KOPT-K1 (cell line): ENCODE measurements around the gene HAS3.

Source experiments
- H3K27ac ChIP-seq: fragments of 200-600 bp; sonication (generic); 2 replicates; pipeline ENCODE4 v1.5.1; 2016; ENCODE audit warnings: antibody characterized with exemption, mild to moderate bottlenecking, low read depth, low read length; ENCODE audit not compliant: poor library complexity, severe bottlenecking
- H3K36me3 ChIP-seq: fragments of 200-600 bp; sonication (generic); 2 replicates; pipeline ENCODE4 v1.5.1; 2017; ENCODE audit warnings: antibody characterized with exemption, mild to moderate bottlenecking, low read length, moderate library complexity; ENCODE audit not compliant: insufficient read depth
- H3K9me3 ChIP-seq: fragments of 200-600 bp; sonication (generic); 2 replicates; pipeline ENCODE4 v1.5.1; 2017; ENCODE audit warnings: antibody characterized with exemption, low read length, mild to moderate bottlenecking; ENCODE audit not compliant: insufficient read depth, poor library complexity, severe bottlenecking

The HAS3 gene

GRCh38 chr16:69108905-69109252 is 3.4 kb downstream of the HAS3 start:
- Histone ChIP-seq H3K27ac (no peak overlapping the region), H3K9me3 (no peaks in the 10 kb centered on the region), H3K36me3 (peaks cover 17% of the 10 kb centered on the region)

GRCh38 chr16:69109486-69110270 is 4.2 kb downstream of the HAS3 start:
- no peak overlapping the region for H3K27ac ChIP-seq
- H3K9me3 ChIP-seq: no peaks in the 10 kb centered on the region
- H3K36me3 ChIP-seq: peaks cover 25% of the 10 kb centered on the region

DNA sequence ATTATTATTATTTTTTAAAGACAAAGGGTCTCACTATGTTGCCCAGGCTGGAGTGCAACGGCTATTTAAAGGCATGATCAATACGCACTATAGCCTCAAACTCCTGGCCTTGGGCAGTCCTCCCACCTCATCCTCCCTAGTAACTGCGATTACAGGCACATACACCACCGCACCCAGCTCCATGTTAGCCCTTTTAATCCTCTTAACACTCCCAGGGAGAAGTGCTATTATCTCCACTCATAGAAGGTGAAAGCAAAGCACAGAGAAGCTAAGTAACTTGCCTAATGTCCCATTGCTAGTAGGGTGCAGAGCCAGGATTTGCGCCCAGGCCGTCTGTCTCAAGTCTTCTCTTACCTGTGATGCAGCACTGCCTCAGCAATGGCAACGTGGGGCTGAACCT is 5.0 kb downstream of the HAS3 start:
- H3K9me3 ChIP-seq: no peaks in the 10 kb centered on the region
- H3K27ac ChIP-seq: no peak overlapping the region
- peaks cover 32% of the 10 kb centered on the region for H3K36me3 ChIP-seq

- Histone ChIP-seq H3K9me3 (no peaks in the 10 kb centered on the region), H3K27ac (no peak overlapping the region), H3K36me3 (peaks cover 37% of the 10 kb centered on the region)
Observed at GRCh38 chr16:69111216-69111875, 5.9 kb downstream of the HAS3 start.

DNA sequence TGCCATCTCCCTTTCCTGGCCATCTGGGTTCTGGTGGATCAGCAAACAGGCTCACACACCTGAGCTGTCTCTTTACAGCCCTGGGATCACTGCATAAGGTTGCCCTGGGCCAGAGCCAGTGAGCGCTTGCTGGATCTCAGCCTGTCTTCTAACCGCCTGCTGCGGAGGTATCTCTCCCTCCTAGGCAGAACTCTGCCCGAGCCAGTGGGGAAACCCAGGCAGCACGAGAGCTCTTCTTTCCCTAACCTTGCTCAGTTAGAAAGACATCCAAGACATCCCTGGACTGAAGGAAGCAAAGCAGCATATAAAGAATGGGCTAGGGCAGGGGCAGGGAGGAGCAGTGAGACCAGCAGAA is 6.4 kb downstream of the HAS3 start:
- Histone ChIP-seq H3K27ac (no peak overlapping the region), H3K36me3 (peaks cover 42% of the 10 kb centered on the region), H3K9me3 (no peaks in the 10 kb centered on the region)

- H3K27ac ChIP-seq: no peak overlapping the region
- H3K36me3 ChIP-seq: peaks cover 48% of the 10 kb centered on the region
- no peaks in the 10 kb centered on the region for H3K9me3 ChIP-seq
Observed at GRCh38 chr16:69112285-69113129, 7.1 kb downstream of the HAS3 start.

DNA sequence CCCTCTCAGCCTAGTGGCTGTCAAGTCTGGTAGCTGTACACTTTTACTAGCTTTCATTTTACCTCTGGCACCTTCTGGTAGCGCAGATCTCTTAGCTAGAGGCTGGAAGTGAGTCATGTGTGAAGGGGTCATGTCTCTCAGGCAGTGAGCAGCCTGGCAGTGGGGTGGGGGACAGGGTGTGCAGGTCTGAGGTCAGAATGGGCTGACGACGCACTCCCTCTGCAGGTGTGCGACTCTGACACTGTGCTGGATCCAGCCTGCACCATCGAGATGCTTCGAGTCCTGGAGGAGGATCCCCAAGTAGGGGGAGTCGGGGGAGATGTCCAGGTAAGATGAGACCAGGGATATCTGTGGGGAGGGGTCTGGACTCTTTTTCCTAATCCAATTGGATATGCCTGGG is 7.8 kb downstream of the HAS3 start:
- H3K9me3 ChIP-seq: no peaks in the 10 kb centered on the region
- no peak overlapping the region for H3K27ac ChIP-seq
- H3K36me3 ChIP-seq: peaks cover 55% of the 10 kb centered on the region

GRCh38 chr16:69114346-69114975 is 9.0 kb downstream of the HAS3 start:
- H3K27ac ChIP-seq: no peak overlapping the region
- peaks cover 68% of the 10 kb centered on the region for H3K36me3 ChIP-seq
- H3K9me3 ChIP-seq: no peaks in the 10 kb centered on the region

DNA sequence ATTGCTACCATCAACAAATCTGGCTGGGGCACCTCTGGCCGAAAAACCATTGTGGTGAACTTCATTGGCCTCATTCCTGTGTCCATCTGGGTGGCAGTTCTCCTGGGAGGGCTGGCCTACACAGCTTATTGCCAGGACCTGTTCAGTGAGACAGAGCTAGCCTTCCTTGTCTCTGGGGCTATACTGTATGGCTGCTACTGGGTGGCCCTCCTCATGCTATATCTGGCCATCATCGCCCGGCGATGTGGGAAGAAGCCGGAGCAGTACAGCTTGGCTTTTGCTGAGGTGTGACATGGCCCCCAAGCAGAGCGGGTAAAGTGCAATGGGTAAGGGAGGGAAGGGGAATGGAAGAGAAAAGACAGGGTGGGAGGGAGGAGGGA is 9.5 kb downstream of the HAS3 start:
- H3K36me3 ChIP-seq: peaks cover 73% of the 10 kb centered on the region
- H3K9me3 ChIP-seq: no peaks in the 10 kb centered on the region
- no peak overlapping the region for H3K27ac ChIP-seq

DNA sequence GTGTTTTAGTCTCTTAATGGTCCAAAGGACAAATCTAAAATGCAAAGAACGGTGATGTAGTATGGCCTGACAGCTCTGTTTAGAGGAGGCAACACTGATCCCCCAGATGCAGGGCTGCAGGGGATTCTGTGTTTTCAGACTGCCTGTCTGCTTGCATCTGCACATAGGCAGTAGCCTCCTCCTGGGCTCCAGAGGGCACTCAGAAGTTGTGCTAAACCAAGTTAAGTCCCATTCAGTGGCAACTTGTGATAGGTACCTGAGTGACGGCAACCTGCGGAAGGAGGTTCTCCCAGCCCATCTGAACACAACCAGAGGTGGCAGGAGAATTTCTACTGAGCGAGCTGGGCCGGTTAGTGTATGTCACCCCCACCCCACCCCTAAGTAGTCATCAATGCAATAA is 9.9 kb downstream of the HAS3 start:
- H3K27ac ChIP-seq: no peak overlapping the region
- no peaks in the 10 kb centered on the region for H3K9me3 ChIP-seq
- H3K36me3 ChIP-seq: peaks cover 77% of the 10 kb centered on the region

GRCh38 chr16:69115837-69116236 is 10.4 kb downstream of the HAS3 start:
- Histone ChIP-seq H3K27ac (no peak overlapping the region), H3K36me3 (peaks cover 78% of the 10 kb centered on the region), H3K9me3 (no peaks in the 10 kb centered on the region)

- no peaks in the 10 kb centered on the region for H3K9me3 ChIP-seq
- peaks cover 82% of the 10 kb centered on the region for H3K36me3 ChIP-seq
Observed at GRCh38 chr16:69116256-69116875, 10.9 kb downstream of the HAS3 start.

DNA sequence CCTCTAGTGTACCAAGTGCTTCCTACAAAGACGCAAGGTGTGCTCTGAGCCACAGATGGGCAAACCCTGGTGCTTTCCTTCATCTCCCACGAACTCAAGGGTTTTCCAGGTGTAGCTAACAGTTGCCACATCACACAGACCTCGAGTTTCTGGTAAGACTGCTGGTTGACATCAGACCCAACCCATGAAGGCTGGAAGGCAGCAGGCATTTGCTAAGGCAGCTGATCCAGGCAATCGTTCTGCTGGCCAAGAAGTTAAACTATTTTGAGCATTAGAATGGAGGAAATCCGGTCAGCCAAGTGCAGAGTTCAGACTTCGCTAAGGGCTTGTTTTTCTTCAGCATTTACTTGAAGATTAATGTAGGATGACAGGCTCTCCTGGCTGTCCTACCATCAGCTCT is 11.5 kb downstream of the HAS3 start:
- H3K36me3 ChIP-seq: peaks cover 81% of the 10 kb centered on the region
- no peak overlapping the region for H3K27ac ChIP-seq
- no peaks in the 10 kb centered on the region for H3K9me3 ChIP-seq

More at GRCh38 chr16:69116256-69116875, 10.9 kb downstream of the HAS3 start:
- no peak overlapping the region for H3K27ac ChIP-seq

- Histone ChIP-seq H3K27ac (no peak overlapping the region), H3K36me3 (peaks cover 90% of the 10 kb centered on the region), H3K9me3 (no peaks in the 10 kb centered on the region)
Observed at GRCh38 chr16:69118468-69118867, 13.0 kb downstream of the HAS3 start.

- Histone ChIP-seq H3K27ac (no peak overlapping the region), H3K9me3 (no peaks in the 10 kb centered on the region), H3K36me3 (peaks cover 85% of the 10 kb centered on the region)
Observed at GRCh38 chr16:69118994-69119393, 13.5 kb downstream of the HAS3 start.
